ENCODE data around the gene ADAMTS18. TPM values are rescaled to one million over a fixed set of nuclear protein-coding genes. Genes with fewer than 3 reads are reported as not detected.
"Not testable (repeated sequence)": the region's sequence is repeated elsewhere in the genome, so short reads cannot be mapped to it uniquely, and the experiment has no call there.

The ADAMTS18 gene
- total RNA-seq, 1 donor from 2014 or later = 1.7 TPM

DNA sequence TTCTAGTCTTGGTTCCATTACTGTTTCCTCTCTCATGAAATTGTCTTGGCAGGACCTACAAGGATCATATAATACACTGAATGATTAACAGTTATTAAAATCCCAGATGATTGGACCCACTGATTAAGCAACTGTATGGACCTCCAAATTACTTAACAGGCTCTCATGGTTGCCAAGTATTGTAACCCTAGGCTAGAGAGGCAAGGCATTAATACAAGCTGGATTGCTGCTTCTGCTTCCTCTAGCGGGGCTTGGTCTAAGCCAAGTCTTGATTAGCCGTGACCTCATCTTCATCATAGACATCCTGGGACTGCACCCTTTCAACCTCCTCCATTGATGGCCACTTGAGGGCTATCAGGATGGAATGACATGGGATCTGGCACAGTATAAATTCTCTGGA is 188.7 kb downstream of the ADAMTS18 start:
- DNase-seq = no peak
- H3K36me3 Mint-ChIP-seq (ENCODE audit: unreplicated experiment) = no peaks in the 10 kb centered on the region
- H3K9me3 Mint-ChIP-seq (ENCODE audit: unreplicated experiment) = peaks cover 4% of the 10 kb centered on the region
- peaks cover 3% of the 10 kb centered on the region for H3K27me3 Mint-ChIP-seq (ENCODE audit: unreplicated experiment)
- TF ChIP-seq, protein P1, sequence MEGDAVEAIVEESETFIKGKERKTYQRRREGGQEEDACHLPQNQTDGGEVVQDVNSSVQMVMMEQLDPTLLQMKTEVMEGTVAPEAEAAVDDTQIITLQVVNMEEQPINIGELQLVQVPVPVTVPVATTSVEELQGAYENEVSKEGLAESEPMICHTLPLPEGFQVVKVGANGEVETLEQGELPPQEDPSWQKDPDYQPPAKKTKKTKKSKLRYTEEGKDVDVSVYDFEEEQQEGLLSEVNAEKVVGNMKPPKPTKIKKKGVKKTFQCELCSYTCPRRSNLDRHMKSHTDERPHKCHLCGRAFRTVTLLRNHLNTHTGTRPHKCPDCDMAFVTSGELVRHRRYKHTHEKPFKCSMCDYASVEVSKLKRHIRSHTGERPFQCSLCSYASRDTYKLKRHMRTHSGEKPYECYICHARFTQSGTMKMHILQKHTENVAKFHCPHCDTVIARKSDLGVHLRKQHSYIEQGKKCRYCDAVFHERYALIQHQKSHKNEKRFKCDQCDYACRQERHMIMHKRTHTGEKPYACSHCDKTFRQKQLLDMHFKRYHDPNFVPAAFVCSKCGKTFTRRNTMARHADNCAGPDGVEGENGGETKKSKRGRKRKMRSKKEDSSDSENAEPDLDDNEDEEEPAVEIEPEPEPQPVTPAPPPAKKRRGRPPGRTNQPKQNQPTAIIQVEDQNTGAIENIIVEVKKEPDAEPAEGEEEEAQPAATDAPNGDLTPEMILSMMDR (IDR thresholded peaks at IDR 0.05; ENCODE audit: partially characterized antibody, unreplicated experiment) = no peak
- no peaks in the 10 kb centered on the region for H3K4me1 Mint-ChIP-seq (ENCODE audit: low read depth, unreplicated experiment)
- H3K4me3 Mint-ChIP-seq (ENCODE audit: unreplicated experiment) = no peak overlapping the region
- H3K27ac Mint-ChIP-seq (ENCODE audit: unreplicated experiment) = no peak overlapping the region

DNA sequence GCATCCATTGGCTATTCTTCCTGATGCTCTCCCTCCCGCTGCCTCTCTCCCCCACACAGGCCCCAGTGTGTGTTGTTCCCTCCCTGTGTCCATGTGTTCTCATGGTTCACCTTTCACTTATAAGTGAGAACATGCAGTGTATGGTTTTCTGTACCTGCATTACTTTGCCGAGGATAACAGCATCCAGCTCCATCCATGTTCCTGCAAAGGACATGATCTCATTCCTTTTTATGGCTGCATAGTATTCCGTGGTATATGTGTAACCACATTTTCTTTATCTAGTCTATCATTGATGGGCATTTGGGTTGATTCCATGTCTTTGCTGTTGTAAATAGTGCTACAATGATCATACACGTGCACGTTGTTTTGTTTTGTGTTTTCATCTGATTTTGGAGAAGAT is 192.4 kb downstream of the ADAMTS18 start:
- H3K9me3 Mint-ChIP-seq (ENCODE audit: unreplicated experiment); DNase-seq; H3K36me3 Mint-ChIP-seq (ENCODE audit: unreplicated experiment); H3K4me1 Mint-ChIP-seq (ENCODE audit: low read depth, unreplicated experiment); H3K4me3 Mint-ChIP-seq (ENCODE audit: unreplicated experiment); H3K27me3 Mint-ChIP-seq (ENCODE audit: unreplicated experiment); H3K27ac Mint-ChIP-seq (ENCODE audit: unreplicated experiment): not testable (repeated sequence)

DNA sequence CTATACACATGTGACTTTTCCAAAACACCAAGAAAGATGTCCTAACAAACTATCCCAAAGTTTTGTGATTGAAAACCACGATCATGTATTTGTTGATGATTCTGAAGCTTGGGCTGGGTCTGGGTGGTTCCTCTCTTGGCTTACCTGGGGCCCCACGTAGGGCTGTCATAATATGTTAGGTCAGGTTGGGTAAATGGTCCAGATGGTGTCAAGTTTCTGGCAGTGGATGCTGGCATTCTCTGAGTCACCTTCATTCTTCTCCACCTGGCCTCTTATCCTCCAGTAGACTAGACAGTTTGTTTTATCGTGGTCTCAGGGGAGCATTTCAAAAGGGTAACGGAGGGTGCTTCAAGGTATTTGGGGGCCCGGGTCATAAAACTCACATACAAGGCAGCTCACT is 196.2 kb downstream of the ADAMTS18 start:
- Mint-ChIP-seq H3K27me3 (ENCODE audit: unreplicated experiment) (no peaks in the 10 kb centered on the region), H3K4me3 (ENCODE audit: unreplicated experiment) (no peak overlapping the region), H3K4me1 (ENCODE audit: low read depth, unreplicated experiment) (peaks cover 10% of the 10 kb centered on the region), H3K27ac (ENCODE audit: unreplicated experiment) (no peak overlapping the region), H3K9me3 (ENCODE audit: unreplicated experiment) (no peaks in the 10 kb centered on the region), H3K36me3 (ENCODE audit: unreplicated experiment) (no peaks in the 10 kb centered on the region)
- DNase-seq = no peak
- TF ChIP-seq, protein P1 (IDR thresholded peaks at IDR 0.05; ENCODE audit: partially characterized antibody, unreplicated experiment) = no peak

DNA sequence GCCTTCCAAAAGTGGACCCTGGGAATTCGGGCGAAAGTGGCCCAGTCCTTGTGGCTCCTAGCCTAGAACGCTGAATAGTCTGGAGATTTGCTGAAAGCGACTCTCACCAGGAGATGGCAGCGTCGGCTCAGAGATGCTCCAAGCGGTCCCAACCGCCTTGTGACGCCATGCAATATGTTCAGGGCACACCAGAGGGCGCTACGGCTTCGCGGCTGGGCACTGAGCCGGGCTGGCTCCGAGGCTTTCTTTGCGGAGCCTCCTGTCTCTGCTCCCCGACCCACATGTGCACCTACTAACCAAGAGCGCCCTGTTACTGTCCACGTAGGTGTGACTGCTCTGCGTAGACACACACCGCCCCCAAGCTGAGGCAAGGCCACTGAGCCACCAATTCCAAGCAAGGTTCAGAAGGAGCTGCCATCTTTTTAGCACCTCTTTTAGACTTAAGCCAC is 198.7 kb downstream of the ADAMTS18 start:
- TF ChIP-seq, protein P1 (IDR thresholded peaks at IDR 0.05; ENCODE audit: partially characterized antibody, unreplicated experiment) = peak; percentile 98
- H3K27ac Mint-ChIP-seq (ENCODE audit: unreplicated experiment) = no peak overlapping the region
- DNase-seq = peak; percentile 93
- H3K27me3 Mint-ChIP-seq (ENCODE audit: unreplicated experiment) = peaks cover 2% of the 10 kb centered on the region
- no peaks in the 10 kb centered on the region for H3K9me3 Mint-ChIP-seq (ENCODE audit: unreplicated experiment)
- no peaks in the 10 kb centered on the region for H3K36me3 Mint-ChIP-seq (ENCODE audit: unreplicated experiment)
- no peak overlapping the region for H3K4me3 Mint-ChIP-seq (ENCODE audit: unreplicated experiment)
- peaks cover 13% of the 10 kb centered on the region for H3K4me1 Mint-ChIP-seq (ENCODE audit: low read depth, unreplicated experiment)

DNA sequence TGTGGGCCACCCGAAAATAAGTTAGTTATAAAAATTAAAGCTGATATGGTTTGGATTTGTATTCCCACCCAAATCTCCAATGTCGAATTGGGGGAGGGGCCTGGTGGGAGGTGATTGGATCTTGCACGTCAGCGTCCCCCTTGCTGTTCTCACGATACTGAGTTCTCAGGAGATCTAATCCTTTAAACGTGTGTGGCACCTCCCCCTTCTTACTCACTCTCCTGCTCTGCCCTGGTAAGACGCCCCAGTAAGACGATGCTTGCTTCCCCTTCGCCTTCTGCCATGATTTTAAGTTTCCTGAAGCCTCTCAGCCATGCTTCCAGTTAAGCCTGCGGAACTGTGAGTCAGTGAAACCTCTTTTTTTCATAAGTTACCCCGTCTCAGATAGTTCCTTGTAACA is 200.2 kb downstream of the ADAMTS18 start:
- no peak overlapping the region for H3K4me3 Mint-ChIP-seq (ENCODE audit: unreplicated experiment)
- no peak overlapping the region for H3K27ac Mint-ChIP-seq (ENCODE audit: unreplicated experiment)
- DNase-seq = no peak
- H3K9me3 Mint-ChIP-seq (ENCODE audit: unreplicated experiment) = no peaks in the 10 kb centered on the region
- no peaks in the 10 kb centered on the region for H3K36me3 Mint-ChIP-seq (ENCODE audit: unreplicated experiment)
- H3K4me1 Mint-ChIP-seq (ENCODE audit: low read depth, unreplicated experiment) = peaks cover 12% of the 10 kb centered on the region
- peaks cover 2% of the 10 kb centered on the region for H3K27me3 Mint-ChIP-seq (ENCODE audit: unreplicated experiment)
- TF ChIP-seq, protein P1 (IDR thresholded peaks at IDR 0.05; ENCODE audit: partially characterized antibody, unreplicated experiment) = no peak
